ENCODE measurements around the gene EPB41L2. TPM values are rescaled to one million over a fixed set of nuclear protein-coding genes. Genes with fewer than 3 reads are reported as not detected.

The EPB41L2 gene
- total and polyA plus RNA-seq, 7 donors = 41.2 to 147 (median 65.7) TPM

GRCh38 chr6:131084982-131085381 lies 21.9 kb upstream of the EPB41L2 start:
- no peak for DNase-seq
- TF ChIP-seq POLR2AphosphoS5 (IDR thresholded peaks at IDR 0.05) (no peak), CTCF (IDR thresholded peaks at IDR 0.05) (no peak), EP300 (IDR thresholded peaks at IDR 0.05) (no peak), POLR2A (IDR thresholded peaks at IDR 0.05) (no peak)
- H3K4me1 ChIP-seq = no peaks in the 10 kb centered on the region
- no peak overlapping the region for H3K27ac ChIP-seq
- H3K4me3 ChIP-seq = no peak overlapping the region
- WGBS, 2 donors = 97 to 99% methylated on average over 2 of the region's 2 CpGs
- no peaks in the 10 kb centered on the region for H3K27me3 ChIP-seq
- intact Hi-C loops (cut with DNase I) = no loop called here
- no peaks in the 10 kb centered on the region for H3K36me3 ChIP-seq
- H3K9me3 ChIP-seq = peaks cover 0 to 4% (median 1%) of the 10 kb centered on the region in 4 donors

- Histone ChIP-seq H3K27me3 (no peaks in the 10 kb centered on the region), H3K4me3 (no peak overlapping the region), H3K36me3 (no peaks in the 10 kb centered on the region), H3K27ac (no peak overlapping the region), H3K9me3 (peaks cover 0 to 4% (median 1%) of the 10 kb centered on the region in 4 donors), H3K4me1 (no peaks in the 10 kb centered on the region)
- WGBS, 2 donors = 15 to 62% methylated on average over 3 of the region's 3 CpGs
- intact Hi-C loops (cut with DNase I) = no loop called here
- DNase-seq = no peak
- TF ChIP-seq CTCF (IDR thresholded peaks at IDR 0.05) (no peak), EP300 (IDR thresholded peaks at IDR 0.05) (no peak), POLR2A (IDR thresholded peaks at IDR 0.05) (no peak), POLR2AphosphoS5 (IDR thresholded peaks at IDR 0.05) (no peak)
Measured at GRCh38 chr6:131083687-131084086, 20.6 kb upstream of the EPB41L2 start.

GRCh38 chr6:131082335-131082734 lies 19.3 kb upstream of the EPB41L2 start:
- Histone ChIP-seq H3K27me3 (no peaks in the 10 kb centered on the region), H3K27ac (no peak overlapping the region), H3K4me1 (no peaks in the 10 kb centered on the region), H3K9me3 (peaks cover 0 to 4% (median 1%) of the 10 kb centered on the region in 4 donors), H3K36me3 (no peaks in the 10 kb centered on the region), H3K4me3 (no peak overlapping the region)
- WGBS, 2 donors = 10 to 47% methylated on average over 1 of the region's 1 CpG
- no peak for DNase-seq
- intact Hi-C loops (cut with DNase I) = no loop called here
- no peak for TF ChIP-seq POLR2AphosphoS5 (IDR thresholded peaks at IDR 0.05)
- TF ChIP-seq EP300 (IDR thresholded peaks at IDR 0.05) = no peak
- no peak for TF ChIP-seq POLR2A (IDR thresholded peaks at IDR 0.05)
- TF ChIP-seq CTCF (IDR thresholded peaks at IDR 0.05) = no peak

- Histone ChIP-seq H3K27me3 (no peaks in the 10 kb centered on the region), H3K4me1 (no peaks in the 10 kb centered on the region), H3K27ac (no peak overlapping the region), H3K9me3 (no peaks in the 10 kb centered on the region), H3K4me3 (no peak overlapping the region), H3K36me3 (no peaks in the 10 kb centered on the region)
- intact Hi-C loops (cut with DNase I) = no loop called here
- TF ChIP-seq CTCF (IDR thresholded peaks at IDR 0.05) (no peak), EP300 (IDR thresholded peaks at IDR 0.05) (no peak), POLR2AphosphoS5 (IDR thresholded peaks at IDR 0.05) (no peak), POLR2A (IDR thresholded peaks at IDR 0.05) (no peak)
- 94 to 96% methylated on average over 6 of the region's 6 CpGs for WGBS, 2 donors
- DNase-seq = no peak
Measured at GRCh38 chr6:131080084-131080483, 17.0 kb upstream of the EPB41L2 start.

GRCh38 chr6:131073577-131073976 lies 10.5 kb upstream of the EPB41L2 start:
- Histone ChIP-seq H3K4me3 (no peak overlapping the region), H3K27ac (no peak overlapping the region), H3K36me3 (no peaks in the 10 kb centered on the region), H3K4me1 (no peaks in the 10 kb centered on the region), H3K27me3 (no peaks in the 10 kb centered on the region), H3K9me3 (no peaks in the 10 kb centered on the region)
- 86 to 92% methylated on average over 2 of the region's 2 CpGs for WGBS, 2 donors
- no peak for DNase-seq
- intact Hi-C loops (cut with DNase I) = no loop called here
- TF ChIP-seq POLR2A (IDR thresholded peaks at IDR 0.05) (no peak), POLR2AphosphoS5 (IDR thresholded peaks at IDR 0.05) (no peak), EP300 (IDR thresholded peaks at IDR 0.05) (no peak), CTCF (IDR thresholded peaks at IDR 0.05) (no peak)
